Stimulated activated CD4-positive, alpha-beta T cell treated with anti-CD3 and anti-CD28 coated beads, Interleukin-4, amount 100 ng/mL, for 48 hours (primary cell): ENCODE measurements around the gene PITPNB.

Experiments used
- DNase-seq, 2 donors: peaks; one replicate each; pipeline ENCODE4 v3.0.0-alpha.2; 2020; ENCODE audit warnings: low read depth in 2 of 2

PITPNB gene

DNA sequence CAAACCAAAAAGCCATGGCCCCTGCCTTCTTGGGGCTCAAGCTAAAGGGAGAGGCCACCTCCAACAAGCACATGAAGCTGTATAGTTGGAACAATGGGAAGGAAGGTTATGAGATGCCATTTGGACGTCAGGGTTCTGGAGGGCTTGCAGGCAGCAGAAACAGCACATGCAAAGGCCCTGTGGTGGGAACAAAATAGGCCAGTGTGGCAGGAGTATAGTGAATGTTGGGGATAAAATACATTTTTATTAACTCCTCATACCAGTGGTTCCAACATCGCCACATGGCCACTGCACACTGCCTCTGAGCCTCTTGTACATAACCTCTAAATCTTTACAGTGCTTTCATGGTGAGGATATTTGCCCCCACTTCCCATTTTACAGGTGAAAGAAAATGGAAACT, 85.3 kb downstream of the PITPNB start:
- no peak for DNase-seq

GRCh38 chr22:27832606-27833005, 86.5 kb downstream of the PITPNB start:
- no peak for DNase-seq

DNA sequence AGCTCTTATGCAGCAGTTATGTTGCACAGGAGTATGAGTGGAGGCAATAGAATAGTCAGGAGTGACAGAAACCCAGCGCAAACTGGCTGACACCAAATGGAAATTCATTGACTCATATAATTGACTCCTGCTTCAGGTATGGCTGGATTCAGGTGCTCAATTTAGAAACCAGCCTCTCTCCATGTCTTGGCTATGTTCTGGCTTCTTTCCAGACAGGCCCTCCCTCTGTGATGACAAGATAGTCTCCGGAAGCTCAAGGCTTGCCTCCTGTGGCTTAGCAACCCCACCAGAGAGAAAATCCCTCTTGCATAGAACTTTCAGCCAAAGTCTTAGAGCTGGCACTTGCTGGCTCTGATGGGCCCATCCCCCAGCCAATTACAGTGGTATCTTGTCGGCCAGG, 89.4 kb downstream of the PITPNB start:
- DNase-seq = no peak

- no peak for DNase-seq
Measured at GRCh38 chr22:27827604-27828587, 91.2 kb downstream of the PITPNB start.

DNA sequence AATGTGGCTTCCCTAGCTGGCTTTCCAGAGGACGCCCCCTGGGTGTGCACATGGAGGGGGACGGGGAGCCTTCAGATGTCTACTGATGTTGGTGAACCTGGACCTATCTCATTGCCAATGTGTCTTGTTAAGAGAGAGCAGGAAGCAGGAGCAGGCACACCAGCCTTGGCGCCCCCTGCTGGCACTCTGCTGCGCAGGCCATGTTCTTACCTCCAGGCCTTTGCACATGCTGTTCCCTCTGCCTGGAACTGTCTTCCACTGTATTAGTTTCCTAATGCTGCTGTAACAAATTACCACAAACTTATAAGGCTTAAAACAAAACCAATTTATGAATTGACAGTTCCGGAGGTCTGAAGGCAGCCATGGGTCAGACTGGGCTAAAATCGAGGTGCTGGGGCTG, 93.9 kb downstream of the PITPNB start:
- no peak for DNase-seq

DNA sequence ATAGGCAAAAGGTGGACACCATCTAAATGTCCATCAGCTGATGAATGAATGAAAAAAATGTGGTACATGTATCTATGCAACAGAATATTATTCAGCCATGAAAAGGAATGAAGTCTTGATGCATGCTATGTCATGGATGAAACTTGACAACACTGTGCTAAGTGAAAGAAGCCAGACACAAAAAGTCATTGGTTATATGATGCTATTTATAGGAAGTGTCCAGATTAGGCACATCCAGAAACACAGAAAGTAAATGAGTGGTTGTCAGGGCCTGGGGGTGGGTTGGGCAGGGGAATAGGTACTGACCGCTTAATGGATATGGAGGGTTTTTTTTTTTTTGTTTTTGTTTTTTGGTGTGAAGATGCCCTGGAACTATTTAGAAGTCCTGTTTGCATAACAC, 95.8 kb downstream of the PITPNB start:
- no peak for DNase-seq

DNA sequence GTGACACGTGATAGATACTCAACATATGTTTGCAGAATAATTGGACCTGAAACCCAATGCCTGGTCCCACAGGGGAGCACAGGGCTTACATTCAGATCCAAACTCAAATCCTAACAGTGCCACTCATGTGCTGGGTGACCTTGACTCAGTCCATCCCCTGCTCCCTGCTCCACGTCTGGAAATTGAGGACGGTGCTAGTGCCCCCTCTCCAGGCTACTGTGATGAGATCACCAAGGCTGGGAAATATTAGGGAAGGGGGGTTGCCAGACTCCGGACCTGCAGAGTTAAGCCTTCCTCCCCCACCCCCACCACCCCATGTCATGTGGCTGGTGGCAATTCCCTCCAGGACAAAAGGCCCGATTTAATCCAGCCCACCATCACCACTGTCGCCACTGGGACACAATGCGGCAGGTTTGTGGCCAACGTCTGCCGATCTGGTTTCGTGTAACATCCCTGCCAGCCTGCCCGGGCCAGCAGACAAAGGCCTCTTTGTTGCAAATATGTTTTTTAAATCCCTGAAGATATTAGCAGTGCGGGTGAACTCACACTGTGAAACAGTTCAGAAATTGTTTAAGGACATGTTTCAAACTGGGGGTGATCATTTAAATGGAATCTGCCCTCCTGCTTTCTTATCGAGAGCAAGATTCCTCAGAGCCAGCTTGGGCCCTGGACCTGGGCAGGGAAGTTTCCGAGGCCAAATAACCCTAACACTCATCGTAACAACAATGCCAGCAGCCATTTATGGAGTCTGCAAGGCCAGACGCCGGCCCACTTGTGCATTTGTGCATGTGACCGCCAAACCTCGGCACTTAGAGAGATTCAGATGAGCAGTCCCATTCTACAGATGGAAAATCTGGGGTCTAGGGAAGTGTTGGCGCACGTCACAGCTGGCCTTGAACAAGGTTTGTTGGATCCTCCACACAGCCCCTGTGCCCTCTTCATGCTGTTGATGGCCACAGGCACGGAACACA, 97.9 kb downstream of the PITPNB start:
- no peak for DNase-seq

- no peak for DNase-seq
Measured at GRCh38 chr22:27816552-27816951, 102.5 kb downstream of the PITPNB start.

DNA sequence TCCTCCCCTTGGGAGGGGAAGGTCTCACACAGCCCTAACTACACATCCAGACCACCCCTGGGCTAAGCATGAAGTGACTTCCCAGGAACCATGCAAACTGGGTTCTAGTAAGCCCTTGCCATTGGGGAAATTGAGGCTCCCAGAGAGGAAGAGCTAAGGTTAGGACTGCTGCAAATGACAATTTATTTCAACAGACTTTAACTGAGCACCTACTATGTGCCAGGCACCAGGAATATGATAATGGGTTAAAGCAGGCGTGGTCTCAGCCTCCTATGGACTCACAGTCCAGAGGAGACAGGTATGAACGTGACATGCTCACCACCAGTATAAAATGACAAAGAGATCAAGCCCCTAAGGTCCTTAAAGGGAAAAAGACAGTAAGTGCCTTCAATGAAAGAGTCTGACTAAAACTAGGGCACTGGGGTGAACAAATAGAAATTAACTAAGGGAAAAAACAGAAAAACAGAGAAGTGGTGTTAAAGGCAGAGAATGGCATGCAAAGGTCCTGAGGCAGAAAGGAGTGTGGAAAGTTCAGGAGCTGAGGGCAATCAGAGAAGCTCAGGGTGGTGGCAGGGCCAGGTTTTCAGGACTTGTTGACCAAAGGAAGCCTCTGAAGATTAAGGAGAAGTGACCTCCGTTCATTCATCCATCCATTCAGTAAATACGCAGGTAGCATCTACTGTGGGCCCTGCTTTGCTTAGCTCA, 103.1 kb downstream of the PITPNB start:
- DNase-seq = no peak

DNA sequence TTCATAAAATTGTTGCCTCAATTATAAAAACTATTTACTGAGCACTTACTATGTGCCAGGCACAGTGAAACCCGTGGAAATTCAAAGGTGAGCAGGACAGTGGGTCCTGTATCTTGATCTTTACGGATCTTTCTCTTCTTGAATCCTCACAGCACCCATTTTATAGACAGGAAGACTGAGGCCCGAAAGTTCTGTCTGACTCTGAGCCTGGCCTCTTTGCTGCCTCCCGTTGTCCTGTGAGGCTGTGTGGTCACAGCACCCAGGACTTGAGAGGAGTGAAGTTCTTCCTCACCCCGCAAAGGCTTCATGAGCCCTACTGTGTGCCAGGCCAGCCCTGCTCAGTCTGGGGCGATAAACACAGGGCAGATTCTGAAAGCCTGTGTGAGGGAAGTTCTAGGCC, 104.1 kb downstream of the PITPNB start:
- no peak for DNase-seq

GRCh38 chr22:27811778-27812177, 107.3 kb downstream of the PITPNB start:
- no peak for DNase-seq

DNA sequence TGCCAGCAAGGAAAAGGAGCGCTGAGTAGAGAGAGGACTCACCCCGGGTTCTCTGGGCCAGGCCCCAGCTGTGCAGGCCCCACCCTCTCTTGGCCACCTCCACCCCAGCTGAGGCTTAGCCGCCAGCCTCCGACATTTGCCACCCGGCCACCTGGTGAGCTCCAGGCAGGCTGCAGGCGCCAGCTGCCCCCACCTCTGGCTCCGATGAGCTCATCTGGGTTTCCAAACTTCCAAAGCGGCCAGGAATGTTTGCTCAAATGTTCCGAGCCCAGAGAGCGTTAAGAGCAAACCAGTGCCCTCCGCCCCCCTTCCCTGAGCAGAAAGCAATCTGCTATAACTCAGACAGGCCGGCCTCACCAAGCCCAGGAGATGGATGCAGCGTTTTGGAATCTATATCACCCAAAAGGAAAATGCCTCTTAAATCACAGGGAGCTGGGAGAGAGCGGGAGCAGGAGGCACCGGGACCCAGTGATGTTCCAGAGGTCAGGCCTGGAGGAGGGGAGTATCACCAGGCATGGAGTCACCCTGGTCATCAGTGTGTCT, 108.4 kb downstream of the PITPNB start:
- DNase-seq = no peak

DNA sequence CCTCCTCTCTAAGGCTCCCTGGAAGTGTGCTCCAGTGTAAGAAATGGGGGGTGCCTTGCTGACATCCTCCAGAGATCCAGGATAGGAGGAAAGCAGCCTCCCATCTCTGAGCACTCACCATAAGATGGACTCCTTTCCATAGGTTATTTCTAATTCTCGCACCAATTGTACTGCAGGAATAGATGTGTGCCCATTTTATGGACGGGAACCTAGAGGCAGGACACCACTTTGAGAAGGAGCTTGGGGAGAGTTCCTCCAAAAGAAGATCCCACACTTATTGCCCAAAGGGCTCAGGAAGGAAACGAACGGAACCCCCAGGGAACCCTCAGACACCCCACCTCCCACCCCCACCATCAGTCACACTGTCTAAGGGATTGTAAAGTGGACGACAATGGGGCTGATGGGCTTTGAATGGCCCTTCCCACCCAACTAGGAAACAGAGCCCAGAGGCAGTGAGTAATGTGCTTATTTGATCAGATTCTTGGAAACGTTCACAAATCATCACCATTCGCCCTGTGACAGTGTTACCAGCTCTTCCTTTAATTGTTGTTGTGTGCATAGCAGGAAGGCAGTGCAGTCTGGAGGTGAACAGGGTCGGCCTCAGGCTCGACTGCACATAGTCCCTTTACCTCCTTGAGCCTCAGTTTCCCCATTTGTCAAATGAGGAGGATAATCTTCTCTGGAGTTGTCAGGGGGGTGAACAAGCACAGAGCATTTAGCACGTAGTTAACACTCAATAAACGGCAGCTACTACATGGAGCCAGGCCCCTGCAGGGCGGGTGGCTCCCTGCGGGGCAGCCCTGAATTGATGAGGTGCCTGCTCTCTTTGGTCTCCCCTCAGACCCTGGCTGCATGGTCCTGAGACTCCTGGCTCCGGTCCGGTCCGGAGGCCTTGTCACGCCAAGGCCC, 109.1 kb downstream of the PITPNB start:
- no peak for DNase-seq

DNA sequence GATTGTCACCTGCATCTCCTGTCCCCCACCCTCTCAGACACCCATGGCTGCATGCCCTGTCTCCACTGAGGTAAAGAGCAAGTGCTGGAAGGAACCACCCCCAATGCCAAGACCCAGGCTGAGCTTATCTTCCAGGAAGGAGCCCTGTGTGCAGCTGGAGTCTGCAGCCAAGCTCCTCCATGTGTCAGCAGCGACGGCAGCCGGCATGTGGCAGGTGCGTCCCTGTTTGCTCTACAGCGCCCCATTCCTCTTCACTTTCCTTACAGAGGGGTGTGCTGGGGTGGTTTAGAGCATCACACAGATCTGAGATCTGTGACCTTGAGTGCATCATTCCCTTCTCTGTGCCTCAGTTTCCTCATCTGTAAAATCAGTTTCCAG, 109.8 kb downstream of the PITPNB start:
- DNase-seq = no peak

GRCh38 chr22:27808451-27809225, 110.4 kb downstream of the PITPNB start:
- no peak for DNase-seq

GRCh38 chr22:27805841-27806240, 113.2 kb downstream of the PITPNB start:
- no peak for DNase-seq

DNA sequence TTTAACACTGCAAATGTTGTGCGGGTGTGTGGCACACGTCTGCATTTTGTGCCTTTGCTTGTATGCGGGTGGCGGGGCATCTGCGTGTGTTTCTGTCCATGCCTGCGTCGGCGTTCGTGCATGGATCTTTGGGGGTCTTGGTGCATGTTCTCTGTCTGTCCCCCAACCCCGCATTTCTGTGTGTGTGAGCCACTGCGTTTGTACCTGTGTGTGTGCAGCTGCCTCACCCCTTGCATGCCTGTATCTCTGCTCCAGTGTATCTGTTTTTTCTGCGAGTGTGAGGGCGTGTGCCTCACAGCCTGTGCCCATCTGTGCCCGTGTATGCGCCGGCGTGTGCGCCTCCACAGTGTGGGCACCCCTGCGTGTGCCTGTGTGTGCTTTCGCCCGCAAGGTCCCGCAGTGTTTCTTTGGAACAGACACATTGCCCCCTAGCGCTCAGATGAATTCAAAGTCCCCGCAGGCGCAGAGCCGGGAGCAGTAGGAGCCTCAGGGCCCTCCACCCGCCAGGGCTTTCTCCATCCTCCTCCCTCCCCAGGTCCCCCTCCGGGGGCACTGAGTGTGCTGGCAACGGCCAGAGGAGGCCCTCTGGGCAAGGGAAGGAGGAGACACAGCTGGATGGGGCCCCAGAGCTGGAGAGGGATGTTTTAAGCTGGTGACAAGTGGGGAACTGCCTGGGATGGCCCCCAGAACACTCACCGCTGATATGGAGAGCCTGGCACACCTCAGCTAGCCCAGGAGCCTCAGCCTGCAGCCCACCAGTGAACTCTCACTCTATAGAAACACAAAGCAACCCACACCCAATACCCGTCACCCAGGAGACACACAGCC, 114.4 kb downstream of the PITPNB start:
- DNase-seq = peak; percentile 42 to 48

- no peak for DNase-seq
Measured at GRCh38 chr22:27803841-27804415, 115.1 kb downstream of the PITPNB start.
